ENCODE data around the gene PDK1. TPM values are rescaled to one million over a fixed set of nuclear protein-coding genes. Genes with fewer than 3 reads are reported as not detected.
"Not testable (repeated sequence)": the region's sequence is repeated elsewhere in the genome, so short reads cannot be mapped to it uniquely, and the experiment has no call there.

The PDK1 gene
- total RNA-seq, result 10 to 100 TPM; 19.2 to 26.0 TPM

DNA sequence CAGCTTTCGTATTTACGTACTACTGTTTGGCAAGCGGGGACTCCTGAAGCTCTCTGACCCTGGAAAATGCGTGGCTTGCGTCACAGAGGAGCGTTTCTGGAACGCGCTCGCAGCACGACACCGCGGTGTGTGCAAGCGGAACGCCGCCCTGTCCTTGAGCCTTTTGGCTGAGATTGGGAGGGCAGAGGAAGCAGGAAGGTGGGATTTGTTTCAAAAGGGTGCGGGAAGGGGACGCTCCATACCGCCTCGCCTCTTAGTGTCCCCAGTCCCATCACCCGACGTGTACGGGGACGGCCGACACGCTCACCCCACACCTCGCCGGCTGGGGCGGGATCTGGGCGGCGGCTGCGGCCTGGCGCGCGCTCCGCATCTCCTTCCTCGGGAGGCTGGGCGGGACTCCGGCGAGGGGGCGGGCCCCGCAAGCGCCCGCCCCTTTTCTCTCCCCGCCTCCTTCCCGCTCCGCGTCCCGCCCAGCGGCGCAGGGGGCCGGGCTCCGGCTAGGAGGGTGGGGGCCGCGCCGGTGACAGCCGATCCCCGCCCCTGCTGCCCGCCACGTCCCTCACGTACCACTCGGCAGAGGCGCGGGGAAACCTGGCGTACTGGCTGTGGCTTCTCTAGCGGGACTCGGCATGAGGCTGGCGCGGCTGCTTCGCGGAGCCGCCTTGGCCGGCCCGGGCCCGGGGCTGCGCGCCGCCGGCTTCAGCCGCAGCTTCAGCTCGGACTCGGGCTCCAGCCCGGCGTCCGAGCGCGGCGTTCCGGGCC is at the start of gene PDK1:
TSS of gene PDK1 (plus strand) at position 569 of the 762 bp plus-strand sequence. CDS start at position 630, 61 bp downstream.
- Mint-ChIP-seq H3K4me1 (peaks cover 44% of the 10 kb centered on the region), H3K9me3 (ENCODE audit: low read depth) (no peaks in the 10 kb centered on the region), H3K27me3 (peaks cover 2% of the 10 kb centered on the region), H3K4me3 (peak within 1 kb of the TSS; percentile 89), H3K36me3 (peaks cover 27% of the 10 kb centered on the region), H3K27ac (peak within 1 kb of the TSS; percentile 92)
- peak; percentile 93 for DNase-seq
- peak; percentile 95 for ATAC-seq
- CTCF ChIA-PET, result interaction anchor here (1.1 to 1.5 kb wide), 3 partner anchors 9 to 94 kb away, joined by 3 to 5 read pairs (median 4); no protein-coding TSS in a partner anchor

DNA sequence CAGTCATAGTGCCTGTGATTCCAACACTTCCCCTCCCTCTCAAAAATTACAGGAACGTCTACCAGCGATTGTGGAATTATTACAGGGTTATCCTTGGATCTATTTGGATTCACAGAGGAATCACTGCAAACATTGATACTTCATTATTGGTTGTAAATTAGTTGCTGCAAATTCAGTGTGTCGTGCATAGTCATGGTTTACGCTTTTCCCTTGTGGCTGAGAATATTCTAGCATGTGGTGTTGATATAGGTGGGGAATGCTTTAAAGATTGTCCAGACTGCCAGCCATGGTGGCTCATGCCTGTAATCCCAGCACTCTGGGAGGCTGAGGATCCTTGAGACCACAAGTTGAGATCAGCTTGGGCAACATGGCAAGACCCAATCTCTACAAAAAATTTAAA is 48.7 kb upstream of the PDK1 start:
- CTCF ChIA-PET, result no interaction called here
- Mint-ChIP-seq H3K36me3 (peaks cover 40% of the 10 kb centered on the region), H3K9me3 (ENCODE audit: low read depth) (peaks cover 9% of the 10 kb centered on the region), H3K4me1 (peaks cover 17% of the 10 kb centered on the region), H3K27ac (no peak overlapping the region), H3K4me3 (no peak overlapping the region), H3K27me3 (no peaks in the 10 kb centered on the region)
- no peak for ATAC-seq
- DNase-seq, result no peak

DNA sequence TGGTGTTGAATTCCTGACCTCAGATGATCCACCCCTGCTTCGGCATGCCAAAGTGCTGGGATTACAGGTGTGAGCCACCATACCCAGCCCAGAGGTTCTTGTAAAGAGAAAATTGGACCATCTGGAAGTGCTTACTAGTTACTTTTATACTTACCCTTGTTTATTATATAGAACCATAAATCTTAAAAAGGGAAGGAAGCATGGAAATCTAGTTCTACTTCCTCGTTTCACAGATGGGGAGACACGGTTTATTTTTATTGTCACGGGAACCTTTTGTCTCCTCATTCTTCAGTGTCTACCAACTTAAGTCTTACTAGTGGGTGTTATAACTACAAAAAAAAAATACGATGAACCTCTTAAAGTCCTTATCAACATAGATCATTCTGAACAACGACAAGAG is 45.8 kb upstream of the PDK1 start:
- Mint-ChIP-seq H3K9me3 (ENCODE audit: low read depth) (peaks cover 17% of the 10 kb centered on the region), H3K4me3 (no peak overlapping the region), H3K4me1 (peaks cover 17% of the 10 kb centered on the region), H3K27me3 (no peaks in the 10 kb centered on the region), H3K27ac (no peak overlapping the region), H3K36me3 (peaks cover 53% of the 10 kb centered on the region)
- DNase-seq (no peak), ATAC-seq (no peak)
- CTCF ChIA-PET, result no interaction called here

DNA sequence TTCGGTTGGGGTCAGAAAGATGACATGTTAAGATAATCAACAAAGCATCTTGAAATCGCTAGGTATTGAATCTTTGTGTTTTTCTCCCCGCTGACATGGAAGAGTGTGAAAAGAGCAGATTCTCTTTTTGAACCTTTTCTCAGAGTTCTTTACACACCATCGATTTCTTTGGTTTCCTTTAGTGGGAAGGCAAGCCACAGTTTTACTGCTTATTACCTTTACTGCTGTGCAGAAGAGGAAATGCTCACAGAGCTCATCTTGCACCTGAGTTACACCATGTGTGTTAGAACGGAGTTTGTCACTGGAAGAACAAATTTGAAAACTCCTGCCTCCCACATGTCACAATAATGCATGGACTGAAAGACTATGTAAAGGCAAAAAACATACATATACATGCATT is 45.3 kb upstream of the PDK1 start:
- Mint-ChIP-seq H3K36me3 (peaks cover 53% of the 10 kb centered on the region), H3K4me1 (peaks cover 17% of the 10 kb centered on the region), H3K4me3 (no peak overlapping the region), H3K9me3 (ENCODE audit: low read depth) (peaks cover 17% of the 10 kb centered on the region), H3K27ac (peak overlapping the region; percentile 1), H3K27me3 (no peaks in the 10 kb centered on the region)
- ATAC-seq, result no peak
- DNase-seq, result no peak
- CTCF ChIA-PET, result no interaction called here

- Mint-ChIP-seq H3K4me1 (peaks cover 17% of the 10 kb centered on the region), H3K36me3 (peaks cover 41% of the 10 kb centered on the region), H3K27ac (no peak overlapping the region), H3K9me3 (ENCODE audit: low read depth) (peaks cover 15% of the 10 kb centered on the region), H3K4me3 (no peak overlapping the region), H3K27me3 (no peaks in the 10 kb centered on the region)
- CTCF ChIA-PET, result no interaction called here
- no peak for ATAC-seq
- DNase-seq, result no peak
Measured at GRCh38 chr2:172512810-172513523, 42.9 kb upstream of the PDK1 start.

- peaks cover 39% of the 10 kb centered on the region for H3K36me3 Mint-ChIP-seq
Measured at GRCh38 chr2:172513524-172513900, 42.4 kb upstream of the PDK1 start.

GRCh38 chr2:172513935-172514586 is 41.8 kb upstream of the PDK1 start:
- peaks cover 15% of the 10 kb centered on the region for H3K4me1 Mint-ChIP-seq
- no peaks in the 10 kb centered on the region for H3K27me3 Mint-ChIP-seq
- no peak overlapping the region for H3K4me3 Mint-ChIP-seq
- H3K9me3 Mint-ChIP-seq (ENCODE audit: low read depth), result peaks cover 19% of the 10 kb centered on the region
- ATAC-seq (no peak), DNase-seq (no peak)
- no peak overlapping the region for H3K27ac Mint-ChIP-seq
- CTCF ChIA-PET, result no interaction called here
- H3K36me3 Mint-ChIP-seq, result peaks cover 40% of the 10 kb centered on the region

More at GRCh38 chr2:172513524-172513900, 42.4 kb upstream of the PDK1 start:
- DNase-seq, result no peak
- peaks cover 16% of the 10 kb centered on the region for H3K9me3 Mint-ChIP-seq (ENCODE audit: low read depth)
- no peak overlapping the region for H3K4me3 Mint-ChIP-seq
- no peak for ATAC-seq
- H3K27me3 Mint-ChIP-seq, result no peaks in the 10 kb centered on the region
- peaks cover 16% of the 10 kb centered on the region for H3K4me1 Mint-ChIP-seq
- CTCF ChIA-PET, result no interaction called here
- H3K27ac Mint-ChIP-seq, result no peak overlapping the region

DNA sequence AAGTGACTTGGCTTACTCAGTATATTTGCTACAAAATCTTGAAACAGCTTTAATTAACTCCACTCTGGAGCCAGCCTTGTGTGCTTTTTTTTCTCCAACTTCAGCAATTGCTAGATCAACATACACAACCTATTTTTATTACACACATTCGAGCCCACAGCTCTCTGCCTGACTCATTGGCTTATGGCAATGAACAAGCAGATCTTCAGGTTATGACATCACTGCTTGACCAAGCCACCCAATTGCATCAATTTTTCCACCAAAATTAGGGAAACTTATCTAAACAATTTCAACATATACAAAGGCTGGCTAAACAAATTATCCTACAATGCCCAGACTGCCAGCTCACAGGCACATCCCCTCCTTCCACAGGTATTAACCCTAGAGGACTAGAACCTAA is 39.6 kb upstream of the PDK1 start:
- H3K4me3 Mint-ChIP-seq, result no peak overlapping the region
- DNase-seq (no peak), ATAC-seq (no peak)
- no peak overlapping the region for H3K27ac Mint-ChIP-seq
- peaks cover 33% of the 10 kb centered on the region for H3K36me3 Mint-ChIP-seq
- H3K4me1 Mint-ChIP-seq, result peaks cover 3% of the 10 kb centered on the region
- no peaks in the 10 kb centered on the region for H3K27me3 Mint-ChIP-seq
- peaks cover 22% of the 10 kb centered on the region for H3K9me3 Mint-ChIP-seq (ENCODE audit: low read depth)
- CTCF ChIA-PET, result no interaction called here

DNA sequence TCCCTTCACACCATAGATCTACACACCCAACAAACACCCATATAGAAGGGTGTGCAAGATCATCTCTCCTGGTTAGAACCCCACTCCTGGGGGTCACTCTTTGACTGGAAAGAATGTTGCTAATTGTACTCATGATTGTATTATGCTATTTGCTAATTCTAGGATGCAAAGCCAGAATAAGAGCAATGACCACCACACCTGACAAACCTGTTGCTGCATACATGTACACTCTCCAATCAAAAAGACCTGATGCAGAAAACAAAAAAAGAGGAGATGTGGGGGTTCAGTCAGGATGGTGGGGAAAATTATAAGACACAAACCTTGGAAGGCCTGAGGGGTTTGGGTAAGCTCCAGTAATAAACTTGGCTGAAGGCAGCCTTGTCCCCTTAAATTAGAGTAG is 36.9 kb upstream of the PDK1 start:
- Mint-ChIP-seq H3K36me3 (peaks cover 12% of the 10 kb centered on the region), H3K27me3 (no peaks in the 10 kb centered on the region), H3K4me3 (no peak overlapping the region), H3K27ac (no peak overlapping the region), H3K4me1 (no peaks in the 10 kb centered on the region), H3K9me3 (ENCODE audit: low read depth) (peaks cover 13% of the 10 kb centered on the region)
- CTCF ChIA-PET, result no interaction called here
- DNase-seq (no peak), ATAC-seq (no peak)

DNA sequence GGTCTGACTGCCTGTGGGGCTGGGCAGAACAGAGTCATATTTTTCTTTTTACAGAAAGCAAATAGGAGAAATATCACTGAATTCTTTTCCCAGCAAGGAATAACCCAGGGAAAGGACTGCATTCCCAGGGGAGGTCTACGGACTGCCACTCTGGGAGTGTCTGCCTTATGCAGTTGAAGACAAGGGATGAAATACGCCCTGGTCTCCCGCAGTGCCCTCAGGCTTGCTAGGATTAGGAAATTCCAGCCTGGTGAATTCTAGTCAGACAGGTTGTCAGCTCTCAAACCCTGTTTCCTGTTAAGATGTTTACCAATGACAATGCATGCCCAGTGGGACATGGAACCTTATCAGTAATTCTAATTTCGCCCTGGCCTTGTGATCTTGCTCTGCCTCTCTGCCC is 30.3 kb upstream of the PDK1 start:
- Mint-ChIP-seq H3K4me1 (no peaks in the 10 kb centered on the region), H3K27ac (no peak overlapping the region), H3K4me3 (no peak overlapping the region), H3K27me3 (no peaks in the 10 kb centered on the region), H3K36me3 (peaks cover 16% of the 10 kb centered on the region), H3K9me3 (ENCODE audit: low read depth) (peaks cover 14% of the 10 kb centered on the region)
- no peak for ATAC-seq
- CTCF ChIA-PET, result no interaction called here
- DNase-seq, result no peak

- CTCF ChIA-PET, result no interaction called here
- DNase-seq (no peak), ATAC-seq (no peak)
- H3K36me3 Mint-ChIP-seq, result peaks cover 43% of the 10 kb centered on the region
- H3K4me1 Mint-ChIP-seq, result no peaks in the 10 kb centered on the region
- peaks cover 29% of the 10 kb centered on the region for H3K9me3 Mint-ChIP-seq (ENCODE audit: low read depth)
- no peak overlapping the region for H3K4me3 Mint-ChIP-seq
- no peaks in the 10 kb centered on the region for H3K27me3 Mint-ChIP-seq
- H3K27ac Mint-ChIP-seq, result no peak overlapping the region
Measured at GRCh38 chr2:172531309-172531708, 24.6 kb upstream of the PDK1 start.

DNA sequence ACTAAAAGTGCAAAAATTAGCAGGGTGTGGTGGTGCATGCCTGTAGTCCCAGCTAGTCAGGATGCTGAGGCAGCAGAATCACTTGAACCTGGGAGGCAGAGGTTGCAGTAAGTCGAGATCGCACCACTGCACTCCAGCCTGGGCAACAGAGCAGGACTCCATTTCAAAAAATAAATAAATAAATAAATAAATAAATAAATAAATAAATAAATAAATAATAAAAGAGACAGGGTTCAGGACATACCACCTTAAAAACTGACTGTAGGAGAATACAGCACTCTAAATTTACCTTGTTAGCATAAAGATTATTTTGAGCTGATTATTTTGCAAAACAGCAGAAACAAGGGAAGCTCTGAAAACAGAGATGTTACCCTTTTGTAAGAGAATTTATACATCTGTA is 23.4 kb upstream of the PDK1 start:
- Mint-ChIP-seq H3K9me3 (ENCODE audit: low read depth) (peaks cover 29% of the 10 kb centered on the region), H3K36me3 (peaks cover 49% of the 10 kb centered on the region)
- H3K4me1 Mint-ChIP-seq, ATAC-seq, H3K27ac Mint-ChIP-seq, H3K27me3 Mint-ChIP-seq, H3K4me3 Mint-ChIP-seq, DNase-seq, CTCF ChIA-PET: not testable (repeated sequence)

DNA sequence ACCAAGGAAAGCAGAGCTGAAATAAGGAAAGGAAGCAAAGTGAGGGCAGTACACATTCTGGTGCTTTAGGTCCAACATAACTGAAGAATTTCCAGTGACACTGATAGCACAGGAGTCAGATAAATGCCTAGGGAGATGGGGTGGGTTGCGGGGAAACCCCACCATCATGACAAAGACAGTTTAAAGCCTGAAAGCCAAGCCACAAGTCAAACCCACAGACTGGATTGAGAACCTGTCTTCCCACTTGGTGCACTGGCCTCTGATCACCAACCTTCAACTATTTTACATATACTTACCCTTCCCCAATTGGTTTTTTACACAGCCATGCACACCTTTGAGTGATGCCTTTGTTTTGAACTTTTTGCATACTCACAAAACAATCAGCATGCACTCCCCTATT is 22.2 kb upstream of the PDK1 start:
- CTCF ChIA-PET, result no interaction called here
- Mint-ChIP-seq H3K36me3 (peaks cover 46% of the 10 kb centered on the region), H3K4me1 (no peaks in the 10 kb centered on the region), H3K27me3 (no peaks in the 10 kb centered on the region), H3K4me3 (no peak overlapping the region), H3K9me3 (ENCODE audit: low read depth) (peaks cover 29% of the 10 kb centered on the region), H3K27ac (no peak overlapping the region)
- DNase-seq (no peak), ATAC-seq (no peak)

DNA sequence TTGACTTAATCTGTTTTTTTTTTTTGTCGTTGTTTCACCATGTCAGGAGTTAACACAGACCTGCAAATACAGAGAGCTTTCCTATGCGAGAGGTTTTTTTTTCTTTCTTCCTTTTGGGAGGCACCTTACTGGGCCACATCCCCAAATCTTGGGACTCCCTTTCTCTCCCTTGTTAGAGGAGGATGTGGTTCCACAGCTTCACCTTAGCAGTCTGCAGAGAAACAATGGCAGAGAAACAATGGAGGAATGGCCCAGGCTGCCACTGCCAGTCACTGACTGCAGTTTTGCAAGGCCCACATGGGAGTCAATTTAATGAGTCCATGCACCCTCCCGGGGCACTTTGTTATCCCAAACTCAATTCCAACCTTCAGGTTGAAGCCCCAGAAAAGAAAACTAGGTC is 20.8 kb upstream of the PDK1 start:
- no peaks in the 10 kb centered on the region for H3K27me3 Mint-ChIP-seq
- H3K4me1 Mint-ChIP-seq, result no peaks in the 10 kb centered on the region
- peaks cover 32% of the 10 kb centered on the region for H3K9me3 Mint-ChIP-seq (ENCODE audit: low read depth)
- peaks cover 48% of the 10 kb centered on the region for H3K36me3 Mint-ChIP-seq
- CTCF ChIA-PET, result no interaction called here
- H3K27ac Mint-ChIP-seq, result no peak overlapping the region
- ATAC-seq (no peak), DNase-seq (no peak)
- no peak overlapping the region for H3K4me3 Mint-ChIP-seq

Data from activated CD8-positive, alpha-beta memory T cell treated with anti-CD3 and anti-CD28 coated beads, Interleukin-2, amount 10 ng/mL, durations not matched to agents 7 days and 5 days (primary cell).